Breast epithelium (tissue), 3 donors: ENCODE results near the gene FDXR.

Experiments used
- CTCF ChIP-seq, 3 donors: fragments of 450-650 bp; IDR thresholded peaks; one replicate each; pipeline ENCODE4 v1.5.1; 2016 to 2017; ENCODE audit warnings: antibody characterized with exemption in 3 of 3, mild to moderate bottlenecking in 3 of 3, moderate library complexity in 3 of 3
- POLR2A ChIP-seq: fragments of 450-650 bp; IDR thresholded peaks from one replicate; pipeline ENCODE4 v1.6.1; 2016; ENCODE audit warnings: antibody characterized with exemption, mild to moderate bottlenecking, moderate library complexity
- POLR2AphosphoS5 ChIP-seq, 3 donors: sonication (generic); formaldehyde crosslinking; IDR thresholded peaks; one replicate each; pipeline ENCODE4 v1.6.1; 2017; ENCODE audit warnings: antibody characterized with exemption in 3 of 3

GRCh38 chr17:74822939-74823367, 49.8 kb downstream of the FDXR start:
- TF ChIP-seq CTCF (IDR thresholded peaks at IDR 0.05) = no peak
- TF ChIP-seq POLR2A = no peak
- no peak for TF ChIP-seq POLR2AphosphoS5 (IDR thresholded peaks at IDR 0.05)
